NCI-H69 (cell line): Measurements from ENCODE around the gene TMEM61.

Experiments used
- DNase-seq: peaks from one replicate; lab custom pipeline; 2025; lab: John Stamatoyannopoulos, UW

The TMEM61 gene

GRCh38 chr1:54985556-54985955 is 5.1 kb downstream of the TMEM61 start:
- DNase-seq: no peak

GRCh38 chr1:54986025-54986424 is 5.6 kb downstream of the TMEM61 start:
- DNase-seq: no peak

GRCh38 chr1:54986533-54986932 is 6.1 kb downstream of the TMEM61 start:
- DNase-seq: no peak

- DNase-seq: peak; percentile 42
Measured at GRCh38 chr1:54987427-54987826, 7.0 kb downstream of the TMEM61 start.

GRCh38 chr1:54987919-54988705 is 7.7 kb downstream of the TMEM61 start:
- peak; percentile 55 for DNase-seq

- no peak for DNase-seq
Measured at GRCh38 chr1:54988975-54989374, 8.5 kb downstream of the TMEM61 start.

- peak; percentile 91 for DNase-seq
Measured at GRCh38 chr1:54989473-54989872, 9.0 kb downstream of the TMEM61 start.

GRCh38 chr1:54989968-54990810 is 9.8 kb downstream of the TMEM61 start:
- DNase-seq: peak; percentile 25

- no peak for DNase-seq
Measured at GRCh38 chr1:54990916-54991315, 10.5 kb downstream of the TMEM61 start.

GRCh38 chr1:54991939-54992338 is 11.5 kb downstream of the TMEM61 start:
- no peak for DNase-seq

GRCh38 chr1:54993140-54993539 is 12.7 kb downstream of the TMEM61 start:
- no peak for DNase-seq

- DNase-seq: no peak
Measured at GRCh38 chr1:54994355-54994990, 14.0 kb downstream of the TMEM61 start.

GRCh38 chr1:54995013-54995760 is 14.8 kb downstream of the TMEM61 start:
- DNase-seq: peak; percentile 54

GRCh38 chr1:54995835-54996234 is 15.4 kb downstream of the TMEM61 start:
- no peak for DNase-seq

GRCh38 chr1:54996359-54996868 is 16.0 kb downstream of the TMEM61 start:
- peak; percentile 77 for DNase-seq

GRCh38 chr1:54996869-54997710 is 16.7 kb downstream of the TMEM61 start:
- DNase-seq: no peak

- DNase-seq: no peak
Measured at GRCh38 chr1:54997711-54997986, 17.2 kb downstream of the TMEM61 start.

GRCh38 chr1:54998100-54998499 is 17.7 kb downstream of the TMEM61 start:
- DNase-seq: no peak

- no peak for DNase-seq
Measured at GRCh38 chr1:54998677-54999076, 18.2 kb downstream of the TMEM61 start, which contains the start of gene BSND. Gene BSND (plus strand): TSS chr1:54998933. CDS start chr1:54999187, 254 bp downstream.

- no peak for DNase-seq
Measured at GRCh38 chr1:55000110-55001085, 20.0 kb downstream of the TMEM61 start.
